GM04503 (cell line): ENCODE data around the gene NPSR1.
"Not testable (repeated sequence)": the region's sequence is repeated elsewhere in the genome, so short reads cannot be mapped to it uniquely, and the experiment has no call there.

Source experiments
- DNase-seq: peaks from one replicate; pipeline ENCODE4 v3.0.0-alpha.2; 2012; ENCODE audit warnings: low read depth

Gene NPSR1

DNA sequence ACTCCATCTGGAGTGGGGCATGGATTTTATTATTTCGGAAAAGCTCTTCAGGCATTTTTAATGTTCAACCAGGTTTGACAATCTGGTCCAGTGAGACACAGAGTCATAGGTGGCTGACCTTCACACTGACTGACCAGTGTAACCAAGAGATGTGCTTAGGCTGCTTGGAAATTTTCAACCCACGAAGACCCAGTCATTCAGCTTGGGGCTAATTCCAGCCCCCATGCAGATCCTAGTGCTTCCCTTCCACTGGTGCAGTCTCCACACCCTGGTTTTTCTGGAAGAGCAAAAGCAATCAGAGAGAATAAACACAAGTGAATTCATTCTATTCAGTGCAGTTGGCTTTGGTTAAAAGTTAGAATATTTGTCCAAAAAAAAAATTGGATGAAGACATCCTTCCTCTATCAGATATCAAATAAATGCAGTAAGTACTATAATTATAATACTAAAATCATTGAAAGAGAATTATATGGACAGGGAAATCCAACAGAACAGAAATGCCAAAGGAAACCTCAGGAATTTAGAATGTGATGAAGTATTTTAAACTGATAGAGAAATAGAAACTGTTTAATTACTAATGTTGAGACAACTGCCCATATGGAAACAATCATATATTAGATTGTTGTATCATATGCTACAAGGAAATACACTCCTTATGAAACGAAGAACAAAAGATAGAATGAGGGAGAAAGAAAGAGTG is 178.0 kb downstream of the NPSR1 start:
- no peak for DNase-seq

DNA sequence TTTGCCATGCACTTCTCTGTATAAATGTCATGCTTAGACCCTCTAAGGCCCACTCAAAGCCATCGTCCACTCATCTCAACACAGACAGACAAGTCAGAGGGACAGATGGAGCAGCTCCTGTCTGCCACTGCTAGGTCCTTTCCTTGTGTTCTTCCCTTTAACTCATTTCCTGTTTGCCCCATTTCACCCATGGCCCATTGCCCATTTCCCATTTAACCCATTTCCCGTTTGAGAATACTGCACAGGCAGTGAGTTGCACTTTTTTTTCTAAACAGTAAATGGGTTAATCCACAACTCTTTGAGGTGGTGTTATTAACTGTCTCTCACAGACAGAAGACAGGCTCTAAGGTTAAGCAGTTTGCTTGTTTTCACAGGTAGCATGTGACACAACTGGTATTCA is 179.3 kb downstream of the NPSR1 start:
- DNase-seq, result no peak

DNA sequence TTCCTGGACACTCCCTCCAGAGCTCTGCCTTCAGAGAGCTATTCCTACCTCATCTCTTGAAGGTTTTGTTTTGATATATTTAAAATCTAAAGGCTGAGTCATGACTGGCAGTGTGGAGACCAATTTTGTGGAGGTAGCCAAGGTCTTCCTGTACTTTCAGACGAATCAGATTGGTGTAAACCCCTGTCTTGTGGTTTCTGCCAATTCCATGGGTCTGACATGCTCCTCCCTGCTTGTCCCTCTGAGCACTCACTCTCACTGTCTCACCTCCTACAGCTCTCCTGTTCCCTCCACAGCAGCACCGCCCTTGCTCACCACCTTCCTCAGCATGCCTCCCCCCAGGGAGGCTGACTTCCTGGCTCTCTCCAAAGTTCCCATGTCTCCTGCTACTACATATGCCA is 179.8 kb downstream of the NPSR1 start:
- no peak for DNase-seq

DNA sequence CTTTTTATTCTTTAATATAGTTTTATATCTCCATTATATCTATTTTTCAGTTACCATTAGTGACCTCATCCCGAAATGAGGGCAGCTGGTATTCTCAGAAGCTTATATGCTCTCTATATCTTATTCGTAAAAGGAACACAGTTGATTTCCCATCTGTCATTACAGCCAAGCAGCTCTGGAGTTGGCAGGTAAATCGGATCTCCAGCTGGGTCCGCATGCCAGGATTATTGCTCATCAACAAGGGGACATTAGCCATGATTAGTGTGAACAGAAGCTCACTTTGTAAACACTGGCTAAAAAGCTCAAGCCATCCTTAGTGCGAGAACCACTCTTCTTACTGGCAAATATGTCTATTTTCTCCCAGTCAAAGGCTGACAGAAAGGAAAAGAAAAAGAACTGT is 180.3 kb downstream of the NPSR1 start:
- DNase-seq, result no peak

DNA sequence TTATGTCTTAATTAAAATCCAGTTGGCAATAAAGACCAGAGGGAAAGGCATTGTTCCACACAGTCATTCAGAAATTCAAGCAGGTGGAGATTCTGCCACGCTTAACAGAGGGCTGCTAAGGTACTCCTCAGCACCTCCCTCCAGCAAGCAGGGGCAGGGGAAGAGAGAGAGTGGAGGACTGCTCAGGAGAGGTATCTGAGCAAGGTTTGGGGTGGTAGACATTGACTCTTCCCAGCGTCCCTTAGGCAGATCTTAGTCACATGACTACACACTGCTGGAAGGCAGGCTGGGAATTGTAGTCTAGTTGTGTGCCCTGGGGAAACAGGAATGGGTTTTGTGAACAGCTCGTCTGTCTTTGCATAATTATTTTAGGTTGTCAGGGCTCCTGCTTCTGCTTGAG is 181.6 kb downstream of the NPSR1 start:
- no peak for DNase-seq

DNA sequence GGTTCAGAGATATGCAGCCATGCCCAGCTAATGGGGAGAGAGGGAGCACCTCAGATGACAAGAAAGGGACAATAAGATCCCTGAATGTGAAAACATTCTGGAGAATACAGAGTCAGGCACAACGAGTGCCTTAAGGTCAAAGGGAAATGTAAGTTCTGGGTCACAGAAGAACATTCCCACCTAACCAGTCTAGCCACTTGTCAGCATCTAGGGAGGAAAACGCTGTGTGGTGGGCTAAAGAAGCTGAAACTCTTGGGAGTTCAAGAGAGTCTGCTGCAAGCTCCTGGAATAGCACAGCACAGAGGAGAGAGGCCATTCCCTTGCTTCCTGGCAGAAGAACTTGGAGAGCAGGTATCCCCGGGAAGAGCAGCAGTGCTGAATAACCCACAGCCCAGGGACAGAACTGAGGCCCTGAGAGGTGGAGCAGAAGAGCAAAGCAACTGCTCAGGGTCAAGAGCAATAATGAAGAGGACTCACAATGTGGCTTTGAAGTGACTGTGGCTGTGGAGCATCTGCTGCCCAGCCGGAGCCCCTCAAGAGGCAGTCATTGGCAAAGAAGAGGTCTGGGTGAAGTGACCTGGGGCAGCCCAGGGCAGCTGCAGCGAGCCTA is 182.3 kb downstream of the NPSR1 start:
- no peak for DNase-seq

DNA sequence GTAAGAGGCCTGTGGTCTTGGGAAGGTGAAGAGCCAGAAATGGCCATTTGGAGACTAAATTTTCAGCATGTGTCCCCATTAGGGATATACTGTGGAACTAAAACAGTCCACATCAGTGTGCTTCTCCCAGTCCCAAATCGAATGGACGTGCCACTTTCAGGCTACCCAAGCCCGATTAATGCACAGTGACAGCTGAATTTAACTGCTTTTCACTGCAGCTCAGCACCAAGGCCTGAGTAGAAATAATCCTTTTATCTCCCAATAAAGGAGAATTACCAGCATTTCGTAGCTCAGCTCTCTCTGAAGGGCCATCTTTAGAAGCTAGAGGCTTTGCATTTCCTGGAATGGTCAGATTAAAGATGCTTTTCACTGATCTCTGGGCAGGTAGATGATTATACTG is 183.3 kb downstream of the NPSR1 start:
- no peak for DNase-seq

DNA sequence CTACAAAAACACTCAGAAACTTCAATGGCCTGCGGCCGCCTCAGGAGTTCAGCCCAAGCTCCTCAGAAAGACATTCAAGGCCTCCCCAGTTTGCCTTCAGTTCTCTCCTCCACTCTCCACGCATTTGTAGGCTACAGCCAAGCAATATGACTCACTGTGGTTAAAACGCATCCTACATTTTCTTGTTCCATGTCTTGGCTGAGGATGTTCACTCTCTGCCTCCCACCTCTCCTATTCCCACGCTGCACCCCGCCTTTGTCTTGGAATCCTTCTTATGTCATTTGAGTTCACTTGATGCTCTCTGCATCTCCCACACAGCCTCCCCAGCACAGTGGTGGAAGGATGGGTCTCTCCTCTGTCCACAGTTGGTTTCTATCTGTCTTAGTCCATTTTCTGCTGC is 184.8 kb downstream of the NPSR1 start:
- DNase-seq, result no peak

DNA sequence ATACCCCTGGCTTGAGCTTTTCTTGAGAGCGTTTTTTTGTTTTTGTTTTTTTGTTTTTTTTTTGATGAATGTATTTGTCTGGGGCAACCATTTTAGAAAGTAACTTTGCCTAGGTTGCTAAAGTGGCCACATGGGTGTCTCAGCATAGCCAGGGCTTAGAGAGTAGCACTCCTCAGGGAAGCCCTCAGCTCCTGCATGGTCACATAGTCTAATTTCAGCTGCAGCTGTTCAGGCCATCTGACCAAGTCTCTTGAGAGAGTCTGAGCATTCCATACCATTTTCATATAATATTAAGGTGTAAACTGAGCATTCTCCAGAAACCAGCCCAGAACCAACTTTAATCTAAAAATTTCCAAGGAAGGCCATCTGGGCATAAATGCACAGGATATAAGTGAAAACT is 186.4 kb downstream of the NPSR1 start:
- no peak for DNase-seq

DNA sequence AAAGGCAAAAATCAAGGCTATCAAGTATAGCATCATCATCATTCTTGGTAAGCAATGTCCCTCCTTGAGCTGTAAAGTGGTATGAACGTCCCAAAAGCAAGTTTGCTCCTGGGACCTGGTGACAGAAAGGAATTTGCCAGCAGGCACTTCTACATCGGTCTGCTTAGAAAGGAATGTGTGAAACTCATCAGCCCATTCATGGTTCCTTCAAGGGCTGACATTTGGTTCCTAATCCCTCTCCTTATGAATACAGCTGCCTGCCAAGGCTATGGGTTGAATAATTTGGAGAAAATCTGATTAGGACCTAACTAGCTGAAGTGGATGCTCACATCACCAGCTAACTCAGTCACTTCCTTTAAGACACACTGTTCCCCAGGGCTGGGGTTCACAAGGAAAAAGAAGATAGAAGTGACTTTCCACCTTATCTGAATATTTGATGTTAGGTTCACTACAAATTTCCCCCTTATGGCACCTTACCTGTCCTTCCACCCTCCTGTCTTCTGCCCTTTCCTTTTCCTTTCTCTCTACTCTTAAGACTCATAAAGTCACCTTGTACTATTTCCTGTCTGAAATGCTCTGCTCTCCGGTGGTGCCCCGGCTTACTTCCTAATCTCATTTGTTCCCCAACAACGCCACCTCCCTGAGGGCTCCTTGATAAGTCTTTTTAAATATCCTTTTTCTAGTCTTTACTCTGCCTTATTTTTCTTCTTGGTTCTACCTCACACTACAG is 187.1 kb downstream of the NPSR1 start:
- no peak for DNase-seq

DNA sequence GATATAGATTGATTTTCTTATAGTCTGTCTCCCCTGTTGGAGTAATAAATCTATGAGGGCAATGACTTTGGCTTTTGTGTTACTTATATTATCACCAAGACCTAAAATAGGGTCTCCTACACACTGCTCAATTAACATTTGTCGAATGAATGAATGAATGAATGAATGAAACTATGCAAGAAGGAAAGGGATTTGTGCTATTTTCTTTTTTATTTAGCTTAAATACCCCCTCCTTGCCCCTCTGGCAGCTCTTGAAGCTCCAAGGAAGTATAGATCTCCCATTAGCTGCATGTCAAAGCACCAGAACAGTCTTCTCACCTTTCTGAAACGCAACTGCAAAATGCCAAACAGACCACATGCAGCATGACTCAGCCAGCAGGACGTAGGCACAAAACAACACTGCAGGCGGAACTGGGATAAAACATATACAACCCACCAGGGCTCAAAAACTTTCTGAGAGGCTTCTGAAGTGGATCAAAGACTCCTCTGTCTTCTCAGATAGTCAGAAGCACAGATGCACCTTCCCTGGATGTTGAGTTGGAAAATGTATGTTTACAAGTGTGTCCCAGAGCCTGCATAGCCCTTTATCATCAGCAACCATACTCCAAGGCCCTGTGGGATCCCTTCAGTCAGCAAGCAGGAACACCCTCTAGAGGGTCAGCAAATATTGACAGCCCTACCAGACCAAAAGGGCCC is 187.8 kb downstream of the NPSR1 start:
- no peak for DNase-seq

DNA sequence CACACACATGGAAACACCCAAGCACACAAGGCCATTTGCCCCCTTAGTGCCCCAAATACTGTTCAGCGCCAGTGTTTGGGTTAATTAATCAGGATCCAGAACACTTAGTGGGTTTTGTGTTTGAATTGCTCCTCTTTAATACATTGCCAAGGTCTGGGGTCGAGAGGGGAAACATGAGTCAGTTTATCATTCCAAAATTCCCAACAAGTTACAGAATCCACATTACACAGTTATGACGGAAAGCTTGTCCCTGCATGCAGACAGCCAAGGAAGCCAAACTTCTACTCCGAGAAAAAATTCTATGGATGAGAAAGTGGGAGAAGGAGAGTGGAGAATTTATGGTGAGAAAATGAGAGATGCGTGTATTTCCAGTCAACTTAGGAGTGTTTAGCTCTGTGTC is 189.0 kb downstream of the NPSR1 start:
- DNase-seq, result no peak

DNA sequence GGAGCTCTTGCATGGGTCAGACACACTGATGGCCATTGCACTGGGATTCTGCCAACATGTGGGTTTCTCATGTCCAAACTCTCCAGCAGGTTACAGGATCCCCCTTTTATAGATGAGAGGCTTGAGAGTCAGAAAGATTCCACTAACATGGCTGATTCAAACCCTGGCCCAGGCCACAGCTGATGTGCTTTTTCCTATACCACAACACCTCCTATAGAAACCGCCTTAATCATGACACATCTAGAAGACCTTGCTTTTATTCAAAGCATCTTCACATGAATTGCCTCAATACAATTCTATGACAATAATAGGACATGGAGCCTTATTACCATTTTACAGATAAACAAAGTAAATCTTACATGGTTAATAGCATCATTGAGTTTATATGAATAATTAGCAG is 190.7 kb downstream of the NPSR1 start:
- DNase-seq, result no peak

DNA sequence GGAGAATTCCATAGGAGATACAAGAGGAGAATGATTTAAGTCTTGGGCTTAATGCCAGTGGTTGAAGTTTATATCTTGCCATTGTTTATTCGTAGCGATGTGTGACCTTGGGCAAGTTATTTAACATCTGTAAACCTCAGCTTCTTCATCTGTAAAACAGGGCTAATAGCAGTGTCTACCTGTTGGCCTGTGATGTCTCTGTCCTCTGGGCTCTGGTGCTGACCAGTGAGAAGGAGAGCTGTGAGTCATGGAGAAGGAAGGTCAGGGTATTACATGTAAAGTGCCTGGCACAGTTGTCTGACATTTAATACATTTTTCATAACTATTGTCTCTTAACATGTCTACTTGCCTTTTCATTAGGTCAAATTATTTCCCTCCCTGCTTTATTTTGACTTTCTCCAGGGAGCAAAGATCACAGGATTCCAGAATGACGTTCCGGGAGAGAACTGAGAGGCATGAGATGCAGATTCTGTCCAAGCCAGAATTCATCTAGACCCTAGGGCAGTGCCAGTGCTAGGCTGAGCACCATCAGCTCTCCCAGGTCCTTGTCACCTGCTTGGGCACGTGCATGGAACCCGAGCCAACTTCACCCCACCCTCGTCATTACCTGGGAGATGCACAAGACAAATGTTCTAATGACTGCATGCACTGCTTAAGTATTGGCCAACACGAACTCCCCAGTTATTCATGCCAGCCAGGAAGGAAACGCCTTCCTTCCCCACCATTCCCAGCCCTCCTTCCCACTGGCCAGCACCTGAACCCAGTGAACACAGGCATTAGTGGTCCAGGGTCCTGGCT is 191.3 kb downstream of the NPSR1 start:
- no peak for DNase-seq

DNA sequence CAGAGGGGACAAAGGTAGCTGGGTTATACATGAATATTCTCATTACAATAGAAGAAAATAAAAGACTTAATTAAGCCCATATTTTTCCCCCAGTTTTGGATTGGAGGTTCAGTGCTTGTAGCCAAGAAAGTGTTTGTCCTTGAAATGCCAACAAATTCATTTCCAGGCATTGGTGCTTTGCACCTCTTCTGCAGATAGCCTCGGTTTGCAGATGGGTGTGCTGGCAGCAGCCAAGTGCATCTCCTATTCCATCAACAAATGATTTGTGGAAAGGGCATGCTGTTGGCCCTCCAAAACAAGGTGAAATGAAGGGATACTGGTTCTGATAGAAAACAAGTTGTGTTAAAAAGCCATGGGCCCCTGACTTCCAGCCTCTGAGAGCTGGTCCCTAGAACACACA is 192.0 kb downstream of the NPSR1 start:
- DNase-seq, result no peak

DNA sequence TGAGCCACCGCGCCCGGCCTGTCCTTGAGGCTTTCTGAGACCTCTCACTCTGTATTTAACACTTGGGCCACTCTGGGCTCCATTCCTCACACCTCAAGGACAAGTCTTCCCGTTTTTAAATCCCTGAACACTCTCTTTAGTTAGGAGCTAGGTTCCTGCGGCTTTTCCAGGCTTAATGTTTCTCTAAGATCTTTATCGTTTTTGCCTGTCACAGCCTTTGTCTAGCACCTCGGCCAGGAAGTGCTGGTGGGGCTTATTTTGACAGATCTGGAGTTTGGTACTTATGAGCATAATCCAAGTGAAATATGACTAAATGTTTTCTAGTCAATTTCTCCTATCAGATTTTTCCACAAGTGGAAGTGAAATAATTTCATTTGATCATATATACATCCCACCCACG is 192.7 kb downstream of the NPSR1 start:
- DNase-seq, result no peak

DNA sequence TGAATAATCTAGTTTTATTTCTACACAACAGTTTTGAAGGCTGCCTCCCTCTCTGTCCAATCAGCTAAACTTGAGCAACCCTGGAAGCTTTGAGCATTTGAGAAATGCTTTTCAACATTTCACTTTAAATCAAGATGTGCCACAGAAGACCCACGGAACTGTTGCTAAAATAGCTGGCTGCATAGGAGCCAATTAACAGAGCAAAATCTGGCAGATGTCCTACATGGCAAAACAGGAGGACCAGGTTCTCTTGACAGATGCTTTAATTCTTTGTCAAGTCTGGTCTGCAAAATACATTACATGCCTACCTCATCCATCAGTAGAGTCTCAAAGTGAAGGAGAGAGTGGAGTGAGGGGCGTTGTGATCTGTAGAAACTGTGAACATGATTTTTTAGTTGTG is 193.4 kb downstream of the NPSR1 start:
- DNase-seq, result no peak

DNA sequence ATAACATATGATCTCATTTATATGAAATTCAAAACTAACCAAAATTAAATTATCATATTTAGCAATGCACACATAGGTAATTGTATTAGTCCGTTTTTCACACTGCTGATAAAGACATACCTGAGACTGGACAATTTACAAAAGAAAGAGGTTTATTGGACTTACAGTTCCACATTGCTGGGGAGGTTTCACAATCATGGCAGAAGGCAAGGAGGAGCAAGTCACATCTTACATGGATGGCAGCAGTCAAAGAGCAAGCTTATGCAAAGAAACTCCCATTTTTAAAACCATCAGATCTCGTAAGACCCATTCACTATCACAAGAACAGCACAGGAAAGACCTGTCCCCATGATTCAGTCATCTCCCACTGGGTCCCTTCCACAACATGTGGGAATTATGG is 200.4 kb downstream of the NPSR1 start:
- not testable (repeated sequence) for DNase-seq

DNA sequence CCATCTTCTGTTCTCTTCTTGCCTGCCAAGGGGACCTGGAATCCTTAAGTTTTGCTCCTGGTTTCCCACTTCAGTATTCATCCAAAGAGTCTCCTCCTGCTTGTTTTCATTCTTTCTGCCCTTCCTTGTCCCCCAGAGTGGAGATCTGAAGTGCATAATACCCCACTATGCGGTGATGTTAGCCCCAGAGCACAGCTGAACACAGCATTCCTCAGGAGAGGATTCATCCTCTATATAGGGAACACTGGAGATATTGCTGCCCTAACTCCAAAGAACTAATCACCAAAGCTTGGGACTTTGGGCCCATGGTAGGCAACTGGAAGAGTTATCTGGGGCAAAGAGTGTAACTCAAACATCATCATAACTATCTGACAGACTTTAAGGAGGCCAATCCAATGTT is 201.3 kb downstream of the NPSR1 start:
- DNase-seq, result not testable (repeated sequence)

DNA sequence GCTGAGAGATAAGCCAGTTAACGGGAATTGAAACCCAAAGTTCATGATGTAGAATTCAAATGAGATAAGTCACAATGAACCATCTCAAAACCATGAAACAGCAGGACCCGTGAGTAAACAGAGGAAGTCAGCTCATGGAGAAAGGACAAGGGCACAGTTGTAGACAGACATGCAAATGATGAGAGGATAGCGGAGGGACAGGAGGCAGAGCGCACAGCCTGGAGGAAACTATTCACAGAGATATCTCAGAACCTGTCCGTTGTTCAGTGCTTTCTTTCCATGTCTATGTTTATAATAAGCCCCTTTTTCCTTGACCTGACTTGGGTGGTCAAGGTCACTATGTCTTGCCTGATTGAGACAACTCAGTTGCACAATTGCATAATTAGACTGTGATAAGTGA is 208.2 kb downstream of the NPSR1 start:
- DNase-seq, result not testable (repeated sequence)

DNA sequence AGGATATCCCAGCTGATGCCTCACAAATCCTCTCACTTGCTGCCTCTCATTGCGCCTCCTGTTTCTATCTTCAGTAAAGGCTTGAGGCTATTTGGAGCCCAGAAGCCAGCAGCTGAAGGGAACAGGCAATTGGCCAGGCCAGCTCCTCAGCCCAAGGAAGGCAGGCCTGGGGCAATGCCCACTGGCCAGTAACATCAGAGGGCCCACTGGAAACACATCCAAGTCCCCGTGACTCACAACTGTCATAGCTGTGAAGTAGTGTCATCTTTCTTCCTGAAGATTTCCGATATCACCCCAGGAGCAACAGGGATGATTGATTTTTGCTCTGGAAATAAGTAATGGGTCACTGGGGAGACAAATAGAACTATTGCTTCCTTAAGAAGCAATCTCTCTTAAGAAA is 209.3 kb downstream of the NPSR1 start:
- DNase-seq, result not testable (repeated sequence)

DNA sequence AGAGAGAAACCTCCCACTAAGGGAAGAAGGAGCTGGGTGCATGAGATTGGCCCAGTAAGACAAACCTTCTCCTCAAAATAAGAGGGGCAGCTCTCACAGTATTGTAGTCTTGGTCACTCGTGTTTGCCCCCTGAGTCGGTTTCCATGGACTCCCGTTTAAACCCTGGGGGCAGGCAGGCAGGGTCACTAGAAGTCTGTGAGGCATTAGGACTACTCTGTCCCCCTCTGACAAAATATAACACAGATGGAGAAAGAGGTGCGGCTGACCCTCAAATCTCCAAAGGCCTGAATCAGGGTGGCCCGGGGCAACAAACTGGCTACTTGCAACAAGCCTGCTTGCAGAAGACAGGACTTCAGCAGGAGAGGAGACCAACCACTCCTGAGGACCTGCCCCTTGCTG is 210.6 kb downstream of the NPSR1 start:
- not testable (repeated sequence) for DNase-seq
